Measurements from ENCODE around the gene PDIA5.

PDIA5 gene

GRCh38 chr3:123066896-123067688 is at the start of gene PDIA5:
Gene PDIA5 (plus strand): TSS chr3:123067025. CDS start chr3:123067165, 140 bp downstream.
- peak; percentile 75 for DNase-seq

DNA sequence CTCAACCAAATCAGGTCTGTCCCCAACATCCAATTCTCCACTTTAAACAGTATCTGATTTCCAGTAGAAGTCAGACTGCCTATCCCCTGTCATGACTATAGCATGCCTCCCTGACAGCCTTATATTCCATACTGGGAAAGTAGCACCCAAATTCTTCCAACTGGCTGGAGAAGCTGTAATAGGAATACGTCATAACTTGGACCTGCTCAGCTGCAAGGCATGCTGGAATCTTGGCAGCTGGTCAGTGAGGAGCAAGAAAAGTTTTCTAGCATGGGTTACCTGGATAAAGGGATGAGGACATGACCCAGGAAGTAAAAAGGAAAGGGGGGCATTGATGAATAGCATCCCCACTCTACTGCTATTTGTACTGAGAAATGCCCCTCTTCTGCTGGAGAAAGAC is 48.1 kb upstream of the PDIA5 start:
- no peak for DNase-seq

DNA sequence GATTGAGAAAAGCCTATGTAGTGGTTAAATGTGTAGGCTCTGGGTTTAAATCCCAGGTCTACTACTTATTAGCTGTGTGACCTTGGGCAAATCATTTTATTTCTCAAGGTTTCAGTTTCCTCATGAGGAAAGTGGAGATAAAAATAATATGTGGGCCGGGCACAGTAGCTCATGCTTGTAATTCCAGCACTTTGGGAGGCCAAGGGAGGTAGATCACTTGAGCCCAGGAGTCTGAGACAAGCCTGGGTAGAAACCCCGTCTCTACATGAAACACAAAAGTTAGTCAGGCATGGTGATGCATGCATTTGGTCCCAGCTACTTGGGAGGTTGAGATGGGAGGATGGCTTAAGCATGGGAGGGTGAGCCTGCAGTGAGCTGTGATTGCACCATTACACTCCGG is 47.7 kb upstream of the PDIA5 start:
- DNase-seq: no peak

- no peak for DNase-seq
Measured at GRCh38 chr3:123019591-123019990, 47.2 kb upstream of the PDIA5 start.

DNA sequence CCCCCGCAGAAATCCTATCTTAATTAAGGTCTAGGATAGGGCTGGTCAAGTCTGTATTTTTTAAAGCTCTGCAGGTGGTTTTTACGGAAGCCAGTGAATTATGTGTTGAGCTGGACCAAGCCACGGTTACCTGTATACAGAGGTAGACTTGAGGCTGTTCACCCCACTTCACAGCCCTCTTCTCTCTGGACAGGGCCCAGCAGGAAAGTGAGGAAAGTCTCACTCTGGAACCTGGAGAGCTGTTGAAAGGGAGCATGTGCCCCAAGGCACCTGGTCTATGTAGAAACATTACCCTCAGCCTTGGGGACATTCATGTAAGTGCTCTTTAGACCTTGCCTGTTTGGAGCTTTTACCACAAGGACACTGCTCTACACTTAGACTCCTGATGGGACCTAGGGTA is 46.1 kb upstream of the PDIA5 start:
- no peak for DNase-seq

- no peak for DNase-seq
Measured at GRCh38 chr3:123021388-123021787, 45.4 kb upstream of the PDIA5 start.

DNA sequence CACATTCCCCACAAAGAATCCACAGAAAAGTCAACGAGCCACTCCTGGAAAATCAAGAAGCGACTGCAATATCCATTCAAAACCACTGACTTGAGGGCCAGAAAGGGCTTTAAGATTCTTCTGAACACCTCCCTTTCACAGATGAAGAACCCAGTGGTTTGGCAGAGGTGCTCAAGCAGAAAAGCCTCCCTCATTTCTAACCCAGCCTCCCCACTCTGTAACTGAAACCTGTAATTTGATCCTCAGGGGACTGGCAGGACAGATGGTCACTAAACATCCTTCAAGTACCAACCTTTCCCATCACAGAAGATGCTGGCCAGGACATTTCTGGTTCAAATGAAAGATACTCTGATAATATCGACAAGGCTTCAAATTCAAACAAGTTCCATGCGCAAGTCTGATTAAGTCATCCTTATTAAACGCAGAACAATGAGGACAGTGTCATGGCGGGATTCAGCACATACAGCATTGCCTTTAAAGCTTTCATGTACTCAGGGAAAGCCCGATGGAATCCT is 44.8 kb upstream of the PDIA5 start:
- no peak for DNase-seq

GRCh38 chr3:123024056-123024455 is 42.8 kb upstream of the PDIA5 start:
- DNase-seq: no peak

DNA sequence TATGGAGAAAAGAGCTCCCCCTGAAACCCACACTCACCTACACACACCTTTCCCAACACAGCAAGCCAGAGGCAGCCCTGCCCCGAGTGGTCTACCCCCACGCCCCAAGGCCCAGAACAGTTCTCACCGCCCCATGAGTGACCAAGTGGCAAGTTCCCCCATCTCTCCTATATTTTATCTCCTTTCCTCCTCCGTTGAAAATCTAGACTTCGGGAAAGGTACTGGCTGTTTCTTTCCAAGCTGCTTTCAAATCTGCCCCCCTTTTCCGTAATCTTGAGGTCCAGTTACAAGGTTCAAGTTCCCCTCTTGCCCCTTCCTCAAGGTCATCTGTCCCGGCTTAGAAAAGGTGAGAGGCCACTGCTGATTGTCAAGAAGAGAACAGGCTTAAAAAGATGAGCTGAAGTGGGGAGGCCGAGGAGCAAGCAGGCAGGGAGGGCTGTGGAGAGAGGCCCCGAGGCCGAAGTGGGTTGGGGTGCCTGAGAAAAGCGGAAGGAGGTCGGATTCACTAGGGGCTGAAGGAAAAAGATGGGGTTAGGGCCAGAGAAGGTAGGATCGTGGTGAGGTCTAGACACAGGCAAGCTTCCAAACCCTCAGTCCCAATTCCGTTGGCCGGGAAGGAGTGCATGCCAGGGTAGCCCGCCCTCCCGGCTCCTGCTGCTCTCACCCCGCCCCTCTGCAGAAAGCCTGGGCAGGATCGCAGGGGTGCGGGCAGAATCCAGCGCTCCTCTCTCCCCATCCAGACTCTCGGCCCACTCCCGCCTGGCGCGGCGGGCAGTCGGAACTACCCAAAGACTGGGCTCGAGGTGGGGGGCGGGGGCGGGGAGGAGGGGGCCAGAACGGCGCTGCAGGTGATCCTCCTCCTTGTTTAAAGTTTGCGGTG is 40.9 kb upstream of the PDIA5 start:
- no peak for DNase-seq

DNA sequence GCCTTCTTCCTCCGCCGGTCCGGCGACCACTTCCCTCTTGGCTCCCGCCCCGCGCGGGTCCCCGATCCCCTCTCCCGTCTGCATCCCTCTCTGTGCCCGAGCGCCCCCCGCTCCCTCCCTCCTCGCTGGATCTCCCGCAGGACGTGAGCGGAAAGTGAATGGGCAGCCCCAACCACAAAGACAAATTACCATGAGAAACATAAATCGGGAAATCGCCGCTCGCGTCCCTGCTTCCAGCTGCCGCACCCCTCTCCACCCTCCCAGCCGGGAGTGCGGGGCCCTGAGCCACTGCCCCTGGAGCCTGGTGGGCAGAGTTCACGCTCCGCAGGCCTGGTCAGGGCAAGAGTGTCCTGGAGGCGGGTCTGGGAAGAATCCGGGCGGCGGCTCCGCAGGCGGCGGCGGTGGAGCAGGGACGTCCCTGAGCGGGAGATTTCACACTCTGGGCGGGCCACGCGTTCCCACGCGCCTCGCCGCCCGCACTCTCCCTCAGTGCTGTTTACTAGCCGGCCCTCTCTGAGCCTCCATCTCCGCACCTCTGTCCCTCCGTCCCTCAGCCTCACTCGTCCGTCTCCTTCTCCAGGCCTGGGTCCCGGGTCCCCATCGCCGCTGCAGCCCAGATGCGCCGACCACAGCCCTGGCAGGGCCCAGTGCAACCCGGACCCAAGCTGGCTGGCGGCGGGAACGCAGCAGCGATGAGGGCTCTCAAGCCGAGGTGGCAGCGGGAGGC is 40.1 kb upstream of the PDIA5 start:
- no peak for DNase-seq

DNA sequence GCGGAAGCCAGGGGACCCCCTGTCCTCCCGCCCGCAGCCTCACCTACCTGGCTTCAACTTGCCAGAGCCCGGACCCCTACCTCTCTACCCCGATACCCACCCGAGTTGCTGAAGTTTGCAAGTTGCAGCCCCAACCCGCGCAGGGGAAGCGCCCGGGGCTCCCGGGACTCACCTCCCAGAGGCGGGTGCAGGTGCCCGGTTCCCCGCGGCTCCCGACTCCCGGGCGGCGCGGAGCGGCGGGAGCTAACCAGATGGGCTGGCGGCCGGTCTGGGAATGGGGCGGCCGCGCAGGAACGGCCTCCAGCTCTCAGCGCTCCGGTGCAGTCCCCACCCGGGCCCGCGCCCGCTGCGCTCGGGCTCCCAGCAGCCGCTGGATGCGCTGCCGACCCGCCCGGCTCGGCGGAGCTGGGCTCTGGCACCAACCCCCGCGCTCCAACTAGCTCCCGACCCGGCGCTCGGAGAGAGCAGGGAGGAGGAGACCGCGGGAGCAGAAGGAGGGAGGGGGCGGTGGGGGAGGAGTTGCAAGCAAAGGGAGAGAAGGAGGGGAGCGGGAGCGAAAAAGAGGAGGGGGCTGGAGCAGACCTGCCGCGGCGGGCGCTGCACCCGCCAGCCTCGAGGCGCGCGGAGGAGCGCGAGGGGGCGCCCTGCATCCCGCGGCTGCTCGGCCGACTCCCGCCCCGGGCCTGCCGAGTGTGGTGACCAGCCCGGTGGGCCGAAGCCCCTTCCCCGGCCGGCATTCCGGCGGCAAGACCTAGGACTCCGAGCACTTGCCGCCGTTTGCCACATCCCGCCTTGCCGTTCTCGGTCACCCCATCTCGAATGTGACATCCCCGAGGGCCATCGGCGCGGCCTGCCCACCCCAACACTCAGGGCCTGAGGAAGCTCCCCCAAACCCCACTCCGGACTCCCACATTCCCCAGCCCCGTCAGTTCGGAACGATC is 39.3 kb upstream of the PDIA5 start, which contains the start of gene SEMA5B:
SEMA5B (minus strand) TSS at position 472 of the 941 bp plus-strand sequence. CDS start 66,500 bp downstream, outside the sequence.
- DNase-seq: no peak

DNA sequence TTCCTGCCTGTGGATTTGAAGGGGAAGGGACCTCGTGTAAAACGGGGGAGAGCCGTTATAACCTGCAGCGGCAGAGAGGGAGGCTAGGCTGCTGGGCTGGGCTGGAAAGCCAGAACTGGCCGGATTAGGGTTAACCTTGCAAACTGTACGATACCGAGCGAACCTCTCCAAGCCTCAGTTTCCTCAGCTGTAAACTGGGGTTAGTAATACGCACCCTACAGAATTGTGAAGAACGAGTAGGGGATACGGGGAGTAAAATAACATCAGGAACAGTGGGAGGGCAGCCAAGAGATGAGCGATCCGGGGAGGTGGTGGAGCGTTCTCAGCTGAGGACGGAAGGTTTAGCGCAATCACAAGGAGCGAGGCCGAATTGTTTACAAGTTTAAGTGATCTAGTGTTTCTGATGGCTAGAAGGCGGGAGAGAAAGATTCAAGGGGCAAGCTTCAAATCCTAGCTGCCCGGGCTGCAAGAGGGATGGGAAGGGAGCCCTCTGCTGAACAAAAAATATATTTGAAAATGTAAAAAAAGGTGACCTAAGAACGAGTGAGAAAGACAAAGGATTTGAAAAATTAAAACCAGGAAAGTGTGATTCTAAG is 38.5 kb upstream of the PDIA5 start:
- no peak for DNase-seq

DNA sequence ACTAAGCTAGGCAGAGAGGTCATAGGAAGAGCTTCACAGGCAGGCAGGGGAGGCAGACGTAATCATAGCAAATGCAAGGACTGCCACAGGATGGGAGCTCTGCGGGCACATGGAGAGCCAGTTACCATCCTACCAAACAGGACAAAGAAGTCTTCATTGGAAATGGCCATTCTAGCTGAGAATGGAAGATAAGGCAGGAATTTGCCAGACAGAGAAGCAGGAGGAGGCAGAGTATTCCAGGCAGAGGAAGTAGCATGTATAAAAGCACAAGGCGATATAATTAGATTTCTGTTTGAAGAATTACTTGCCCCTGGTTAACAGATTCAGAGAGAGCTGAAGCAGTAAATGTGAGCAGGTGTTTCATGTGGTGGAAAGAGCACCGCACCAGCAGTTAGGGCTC is 35.8 kb upstream of the PDIA5 start:
- no peak for DNase-seq

GRCh38 chr3:123032057-123032456 is 34.8 kb upstream of the PDIA5 start:
- no peak for DNase-seq

GRCh38 chr3:123034120-123034519 is 32.7 kb upstream of the PDIA5 start:
- no peak for DNase-seq

- no peak for DNase-seq
Measured at GRCh38 chr3:123034996-123035395, 31.8 kb upstream of the PDIA5 start.

DNA sequence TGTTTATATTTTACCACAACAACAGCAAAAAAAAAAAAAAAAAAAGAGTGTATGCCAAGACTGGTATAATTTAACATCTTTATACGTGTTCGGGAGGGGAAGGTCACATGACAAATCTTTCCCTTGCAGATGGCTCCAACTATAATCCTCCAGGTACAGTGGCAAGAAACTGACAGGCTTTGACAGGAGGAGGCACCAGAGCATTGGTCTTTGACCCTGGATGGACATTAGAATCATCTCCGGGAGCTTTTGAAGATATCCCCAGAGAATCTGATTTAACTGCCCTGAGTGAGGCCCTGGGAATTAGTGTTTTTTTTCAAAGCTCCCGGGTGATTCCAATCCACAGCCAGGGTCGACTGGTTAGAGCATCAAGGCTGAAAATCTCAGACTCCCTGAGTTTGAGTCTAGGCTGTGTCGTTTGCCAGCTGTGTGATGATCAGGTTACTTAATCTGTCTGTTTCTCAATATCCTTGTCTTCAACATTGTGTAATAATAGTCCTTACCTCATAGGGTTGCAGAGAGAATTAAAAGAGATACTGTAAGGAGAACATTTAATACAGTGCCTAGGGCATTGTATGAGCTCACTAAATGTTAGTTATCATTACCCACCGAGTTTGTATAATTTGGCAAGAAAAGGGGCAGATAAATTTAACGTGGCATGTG is 30.3 kb upstream of the PDIA5 start:
- no peak for DNase-seq

DNA sequence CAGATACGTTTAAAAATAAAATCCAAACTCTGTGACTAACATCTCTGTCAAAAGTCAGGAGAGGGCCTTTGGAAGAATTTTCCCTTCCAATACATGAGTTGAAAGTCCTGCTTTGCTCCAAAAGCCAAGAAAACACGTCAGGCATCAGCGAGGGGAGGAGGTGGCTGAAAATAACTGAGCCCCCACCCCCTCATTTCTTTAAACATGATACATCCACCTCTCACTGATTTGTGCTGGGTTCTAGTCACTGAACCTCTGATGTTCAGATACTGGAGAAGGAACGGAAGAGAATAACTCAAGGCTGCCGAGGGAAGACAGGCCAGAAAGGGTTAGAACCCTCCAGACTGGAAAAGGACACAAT is 29.8 kb upstream of the PDIA5 start:
- DNase-seq: no peak

- DNase-seq: no peak
Measured at GRCh38 chr3:123038751-123039150, 28.1 kb upstream of the PDIA5 start.

DNA sequence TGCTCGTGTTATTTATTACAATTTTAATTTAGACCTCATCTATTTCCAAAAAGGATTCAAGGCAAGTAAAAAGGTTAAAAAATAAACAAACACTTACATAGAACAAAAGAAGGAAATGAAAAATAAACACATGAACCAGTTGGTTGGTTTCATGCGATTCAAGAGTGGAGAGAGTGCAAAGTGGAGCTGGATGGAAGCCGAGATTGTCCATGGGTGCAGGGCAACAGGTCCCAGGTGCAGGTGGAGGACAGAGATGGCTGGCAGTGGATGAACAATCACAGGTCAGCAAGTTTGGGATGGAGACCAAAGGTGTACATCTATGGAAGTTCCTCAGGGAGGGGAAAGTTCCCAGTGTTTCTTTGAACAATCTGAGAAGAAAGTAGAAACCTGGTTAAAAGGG is 27.6 kb upstream of the PDIA5 start:
- no peak for DNase-seq

GRCh38 chr3:123042413-123042812 is 24.4 kb upstream of the PDIA5 start:
- no peak for DNase-seq

Data from NCI-H774 (cell line).